HCT116 (cell line): ENCODE data around the gene SCFD2. TPM values are rescaled to one million over a fixed set of nuclear protein-coding genes. Genes with fewer than 3 reads are reported as not detected.

Experiments
- ATAC-seq: fragments of 200-7000 bp; cut with Tn5 transposase; 2 replicates; pipeline ENCODE4 v1.9.1; 2020; ENCODE audit warnings: mild to moderate bottlenecking, moderate library complexity
- BruUV-seq: library from RNA; stranded (reverse); fragments of 400-500 nt; replicated peaks from 2 replicates; lab custom pipeline; 2021; lab: Mats Ljungman, UMichigan
- CTCF ChIA-PET: fragments of 300-600 bp; sonication (Branson Sonifier 250); formaldehyde crosslinking; loops from one replicate; lab custom pipeline; 2021; ENCODE audit warnings: antibody characterized with exemption; lab: Charles Lee
- POLR2A ChIA-PET: fragments of 300-600, 350-600 bp; sonication (Branson Sonifier 250); formaldehyde crosslinking; loops from one replicate; lab custom pipeline; 2021; ENCODE audit warnings: antibody characterized with exemption; lab: Charles Lee
- RAD21 ChIA-PET, 2 experiments: fragments of 300-600 bp; sonication (Branson Sonifier 250); formaldehyde crosslinking; loops; one replicate each; lab custom pipeline; 2023; ENCODE audit warnings: low total read pairs in 2 of 2; ENCODE audit not compliant: uncharacterized antibody in 2 of 2, unreplicated experiment in 2 of 2, low non-redundant PET in 1 of 2; lab: Charles Lee
- DNase-seq: peaks from one replicate; pipeline ENCODE4 v3.0.0-alpha.2; 2010; ENCODE audit warnings: low read depth, low spot score
- H2AFZ ChIP-seq: fragments of 200-600 bp; shearing (Covaris generic), sonication (generic); 2 replicates; pipeline ENCODE4 v1.6.1; 2017; ENCODE audit warnings: low read depth, mixed run types, mixed read lengths, antibody characterized with exemption, low read length; ENCODE audit not compliant: poor library complexity, severe bottlenecking
- H3K27ac ChIP-seq: 2 replicates; pipeline ENCODE4 v1.5.1; 2012; ENCODE audit warnings: low read depth, low read length
- H3K27me3 ChIP-seq: fragments of 200-600 bp; sonication (generic); 2 replicates; pipeline ENCODE4 v1.6.1; 2016; ENCODE audit warnings: mixed run types, low read length, mixed read lengths; ENCODE audit not compliant: insufficient read depth
- H3K36me3 ChIP-seq, 2 experiments: fragments of 200-500 bp in 1 of 2; fragments of 200-600 bp in 1 of 2; sonication (Bioruptor generic) in 1 of 2; sonication (generic) in 1 of 2; 2 replicates each; pipeline versions ENCODE4 v1.5.1 to v1.6.1; 2014 to 2016; ENCODE audit warnings: low read length in 2 of 2, inconsistent platforms in 1 of 2, mixed read lengths in 1 of 2, mixed run types in 1 of 2; ENCODE audit not compliant: insufficient read depth in 2 of 2, control insufficient read depth in 1 of 2
- H3K4me1 ChIP-seq, 2 experiments: fragments of 200-600 bp in 1 of 2; sonication (generic) in 1 of 2; 2 replicates each; pipeline versions ENCODE4 v1.5.1 to v1.6.1; 2012 to 2017; ENCODE audit warnings: low read length in 2 of 2, inconsistent platforms in 1 of 2, mild to moderate bottlenecking in 1 of 2, mixed read lengths in 1 of 2, mixed run types in 1 of 2, moderate library complexity in 1 of 2; ENCODE audit not compliant: insufficient read depth in 2 of 2, control insufficient read depth in 1 of 2
- H3K4me2 ChIP-seq: fragments of 200-600 bp; sonication (generic); 2 replicates; pipeline ENCODE4 v1.6.1; 2017; ENCODE audit warnings: mixed run types, low read length, mixed read lengths
- H3K4me3 ChIP-seq, 2 experiments: fragments of 200-600 bp in 1 of 2; sonication (generic) in 1 of 2; replicated peaks in 1 of 2; 2 replicates each; pipeline ENCODE4 v1.5.1; 2011 to 2016; ENCODE audit warnings: low read length in 2 of 2, control low read depth in 1 of 2, low read depth in 1 of 2, mild to moderate bottlenecking in 1 of 2, mixed read lengths in 1 of 2, mixed run types in 1 of 2
- H3K79me2 ChIP-seq: fragments of 200-600 bp; sonication (generic); 2 replicates; pipeline ENCODE4 v1.6.1; 2017; ENCODE audit warnings: mild to moderate bottlenecking, mixed run types, low read length, moderate library complexity, mixed read lengths; ENCODE audit not compliant: insufficient read depth
- H3K9ac ChIP-seq: fragments of 200-600 bp; sonication (generic); 2 replicates; pipeline ENCODE4 v1.6.1; 2016; ENCODE audit warnings: low read length, mixed read lengths
- H3K9me2 ChIP-seq: fragments of 200-600 bp; sonication (generic), shearing (Covaris generic); 2 replicates; pipeline ENCODE4 v1.6.1; 2017; ENCODE audit warnings: mixed run types, mild to moderate bottlenecking, moderate library complexity; ENCODE audit not compliant: insufficient read depth
- H3K9me3 ChIP-seq, 2 experiments: fragments of 200-500 bp in 1 of 2; fragments of 200-600 bp in 1 of 2; sonication (Bioruptor generic) in 1 of 2; sonication (generic) in 1 of 2; 2 replicates each; pipeline ENCODE4 v1.6.1; 2014 to 2017; ENCODE audit warnings: low read length in 2 of 2, mixed read lengths in 2 of 2, inconsistent platforms in 1 of 2, low read depth in 1 of 2, mild to moderate bottlenecking in 1 of 2, mixed run types in 1 of 2, moderate library complexity in 1 of 2; ENCODE audit not compliant: control insufficient read depth in 1 of 2, insufficient read depth in 1 of 2
- H4K20me1 ChIP-seq: fragments of 200-600 bp; sonication (generic), shearing (Covaris generic); 2 replicates; pipeline ENCODE4 v1.6.1; 2017; ENCODE audit warnings: mixed run types, mild to moderate bottlenecking, moderate library complexity; ENCODE audit not compliant: insufficient read depth
- CBX3 ChIP-seq: IDR thresholded peaks from 2 replicates; pipeline ENCODE4 v1.6.1; 2012; ENCODE audit warnings: low read depth
- ELF1 ChIP-seq: IDR thresholded peaks from 2 replicates; pipeline ENCODE4 v1.6.1; 2012; ENCODE audit warnings: low read depth, borderline replicate concordance
- EZH2 ChIP-seq: fragments of 200-600 bp; sonication (generic); IDR thresholded peaks from 2 replicates; pipeline ENCODE4 v1.6.1; 2017; ENCODE audit warnings: antibody characterized with exemption, mixed run types
- EZH2phosphoT487 ChIP-seq: fragments of 200-600 bp; IDR thresholded peaks from 2 replicates; pipeline ENCODE4 v1.6.1; 2018; ENCODE audit warnings: antibody characterized with exemption, borderline replicate concordance
- POLR2A ChIP-seq: IDR thresholded peaks from 2 replicates; pipeline ENCODE4 v1.7.0; 2011; ENCODE audit warnings: borderline replicate concordance; ENCODE audit not compliant: insufficient read depth, insufficient read length; ENCODE audit errors: extremely low read depth
- RAD21 ChIP-seq: IDR thresholded peaks from 2 replicates; pipeline ENCODE4 v1.6.1; 2012; ENCODE audit warnings: low read depth, mild to moderate bottlenecking
- SRF ChIP-seq: IDR thresholded peaks from 2 replicates; pipeline ENCODE4 v1.6.1; 2012; ENCODE audit warnings: low read depth
- intact Hi-C: fragments of 100-400 bp; cut with micrococcal nuclease; formaldehyde crosslinking; loops from 2 replicates; pipeline ENCODE4 v1.10.0; 2022
- total RNA-seq: library from RNA; stranded (reverse); gene quantifications from one replicate; pipeline ENCODE4 v1.2.1, GENCODE V29; 2021; ENCODE audit not compliant: unreplicated experiment
- TF ChIP-seq, protein P1 (sequence below): IDR thresholded peaks from 2 replicates; pipeline ENCODE4 v1.6.1; 2011; ENCODE audit warnings: mild to moderate bottlenecking, low read length, moderate library complexity; ENCODE audit not compliant: insufficient replicate concordance; ENCODE audit errors: extremely low read depth

SCFD2 gene
- total RNA-seq, 1 experiment from 2014 or later: 13.6 TPM

DNA sequence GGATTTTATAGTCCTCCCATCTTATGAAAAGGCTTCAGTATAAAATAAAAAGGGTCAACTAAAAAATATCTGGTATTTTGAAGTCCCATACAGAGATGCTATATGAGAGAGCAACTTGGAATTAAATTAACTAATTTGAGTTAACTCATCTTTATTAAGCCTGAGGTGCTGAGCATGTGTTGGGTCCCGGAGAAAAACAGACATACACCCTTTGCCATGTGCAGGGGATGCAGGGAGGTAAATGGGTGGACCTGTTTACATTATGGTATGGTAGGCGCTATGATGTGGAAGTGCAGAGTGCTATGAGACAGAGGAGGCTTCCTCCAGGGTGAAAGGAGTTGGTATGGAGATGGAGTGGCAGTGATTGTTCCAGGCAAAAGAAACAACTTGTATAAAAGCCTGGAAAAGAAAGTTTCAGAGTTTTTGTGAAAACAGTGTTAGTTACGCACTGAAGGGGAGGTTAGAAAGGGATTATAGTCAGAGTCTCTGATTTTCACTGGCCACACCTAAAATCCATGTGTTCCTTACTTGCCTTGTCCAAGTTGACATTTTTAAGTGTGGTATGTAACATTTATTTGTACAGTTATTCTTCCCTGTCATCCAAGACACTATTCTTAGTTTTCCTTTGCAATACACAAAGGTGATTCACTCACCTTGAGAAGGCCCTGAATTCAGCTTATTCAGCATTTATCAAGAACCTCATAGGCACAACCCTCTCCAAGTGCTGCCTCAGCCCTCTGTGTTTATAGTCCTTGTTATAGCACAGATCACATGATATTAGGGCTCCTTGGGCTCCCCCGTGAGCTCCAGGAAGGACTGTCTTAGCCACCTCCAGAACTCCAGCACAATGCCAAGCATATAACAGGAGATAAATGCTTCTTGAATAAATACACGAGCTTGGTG is 351.7 kb downstream of the SCFD2 start:
- Histone ChIP-seq H3K79me2 (no peaks in the 10 kb centered on the region), H3K4me2 (no peak overlapping the region), H3K9me2 (no peaks in the 10 kb centered on the region), H4K20me1 (no peaks in the 10 kb centered on the region), H3K4me3 (no peak overlapping the region), H3K9ac (no peak overlapping the region), H2AFZ (no peak overlapping the region), H3K4me1 (no peaks in the 10 kb centered on the region), H3K27ac (no peak overlapping the region), H3K36me3 (no peaks in the 10 kb centered on the region), H3K27me3 (no peaks in the 10 kb centered on the region), H3K9me3 (no peaks in the 10 kb centered on the region)
- no peak for TF ChIP-seq EZH2
- TF ChIP-seq RAD21: no peak
- no peak for TF ChIP-seq EZH2phosphoT487
- TF ChIP-seq, protein P1, sequence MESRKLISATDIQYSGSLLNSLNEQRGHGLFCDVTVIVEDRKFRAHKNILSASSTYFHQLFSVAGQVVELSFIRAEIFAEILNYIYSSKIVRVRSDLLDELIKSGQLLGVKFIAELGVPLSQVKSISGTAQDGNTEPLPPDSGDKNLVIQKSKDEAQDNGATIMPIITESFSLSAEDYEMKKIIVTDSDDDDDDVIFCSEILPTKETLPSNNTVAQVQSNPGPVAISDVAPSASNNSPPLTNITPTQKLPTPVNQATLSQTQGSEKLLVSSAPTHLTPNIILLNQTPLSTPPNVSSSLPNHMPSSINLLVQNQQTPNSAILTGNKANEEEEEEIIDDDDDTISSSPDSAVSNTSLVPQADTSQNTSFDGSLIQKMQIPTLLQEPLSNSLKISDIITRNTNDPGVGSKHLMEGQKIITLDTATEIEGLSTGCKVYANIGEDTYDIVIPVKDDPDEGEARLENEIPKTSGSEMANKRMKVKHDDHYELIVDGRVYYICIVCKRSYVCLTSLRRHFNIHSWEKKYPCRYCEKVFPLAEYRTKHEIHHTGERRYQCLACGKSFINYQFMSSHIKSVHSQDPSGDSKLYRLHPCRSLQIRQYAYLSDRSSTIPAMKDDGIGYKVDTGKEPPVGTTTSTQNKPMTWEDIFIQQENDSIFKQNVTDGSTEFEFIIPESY: no peak
- TF ChIP-seq CBX3: no peak
- TF ChIP-seq SRF: no peak
- no peak for TF ChIP-seq POLR2A
- TF ChIP-seq ELF1: no peak
- ATAC-seq (no peak), DNase-seq (no peak)
- ChIA-PET CTCF (interaction anchor here (2.2 to 2.9 kb wide), 2 partner anchors 791 to 1220 kb away, joined by 5 to 49 read pairs; no protein-coding TSS in a partner anchor), POLR2A (no interaction called here), RAD21 (no interaction called here)
- intact Hi-C loops: loop anchor here (10.0 kb wide), 3 partner anchors 641 to 791 kb away; no protein-coding TSS in a partner anchor
- no TSS peak for BruUV-seq
